HUES64 (cell line): ENCODE results near the gene CMTM4.
"Not testable (repeated sequence)": the region's sequence is repeated elsewhere in the genome, so short reads cannot be mapped to it uniquely, and the experiment has no call there.

ENCODE experiments used
- H3K27ac ChIP-seq: 2 replicates; pipeline ENCODE4 v1.7.0; 2013; ENCODE audit warnings: low read depth, low read length, inconsistent platforms
- H3K27me3 ChIP-seq: 2 replicates; pipeline ENCODE4 v1.6.1; 2013; ENCODE audit warnings: mild to moderate bottlenecking, low read length; ENCODE audit not compliant: insufficient read depth
- H3K36me3 ChIP-seq: 2 replicates; pipeline ENCODE4 v1.6.1; 2013; ENCODE audit warnings: mild to moderate bottlenecking, low read length; ENCODE audit not compliant: insufficient read depth
- H3K4me1 ChIP-seq: 2 replicates; pipeline ENCODE4 v1.6.1; 2013; ENCODE audit warnings: mild to moderate bottlenecking, low read length, moderate library complexity; ENCODE audit not compliant: insufficient read depth
- H3K4me3 ChIP-seq: 2 replicates; pipeline ENCODE4 v1.5.1; 2013; ENCODE audit warnings: mild to moderate bottlenecking, low read length, moderate library complexity
- H3K9ac ChIP-seq: 2 replicates; pipeline ENCODE4 v1.6.1; 2013; ENCODE audit warnings: mild to moderate bottlenecking, low read depth, low read length
- H3K9me3 ChIP-seq: 2 replicates; pipeline ENCODE4 v1.6.1; 2013; ENCODE audit warnings: low read depth, low read length; ENCODE audit not compliant: insufficient read depth
- WGBS: fragments of 150-250, 120-280 bp; methylation state at CpG from one replicate; pipeline ENCODE4 v1.1.7; 2013; ENCODE audit warnings: missing lambda C conversion rate; 5-methylcytosine and 5-hydroxymethylcytosine counted together

Gene CMTM4

GRCh38 chr16:66601471-66601870 is 95.1 kb downstream of the CMTM4 start:
- WGBS, result 91% methylated on average over 5 of the region's 5 CpGs
- H3K27me3 ChIP-seq, result no peaks in the 10 kb centered on the region
- H3K4me3 ChIP-seq, result no peak overlapping the region
- no peak overlapping the region for H3K27ac ChIP-seq
- no peak overlapping the region for H3K9ac ChIP-seq
- H3K9me3 ChIP-seq, result peaks cover 5% of the 10 kb centered on the region; the same call in 1 of the 2 replicates
- H3K4me1 ChIP-seq, result peaks cover 4% of the 10 kb centered on the region; the same call in 1 of the 2 replicates
- no peaks in the 10 kb centered on the region for H3K36me3 ChIP-seq

GRCh38 chr16:66600477-66600876 is 96.1 kb downstream of the CMTM4 start:
- Histone ChIP-seq H3K4me1 (no peaks in the 10 kb centered on the region), H3K9ac (no peak overlapping the region), H3K9me3 (peaks cover 5% of the 10 kb centered on the region; the same call in 1 of the 2 replicates), H3K4me3 (no peak overlapping the region), H3K27ac (no peak overlapping the region), H3K27me3 (no peaks in the 10 kb centered on the region), H3K36me3 (no peaks in the 10 kb centered on the region)
- WGBS, result 98% methylated on average over 1 of the region's 1 CpG

- H3K9ac ChIP-seq, result no peak overlapping the region
- peaks cover 5% of the 10 kb centered on the region; the same call in 1 of the 2 replicates for H3K9me3 ChIP-seq
- WGBS, result 91% methylated on average over 4 of the region's 4 CpGs
- H3K4me3 ChIP-seq, result no peak overlapping the region
- no peaks in the 10 kb centered on the region for H3K4me1 ChIP-seq
- H3K27ac ChIP-seq, result no peak overlapping the region
- no peaks in the 10 kb centered on the region for H3K27me3 ChIP-seq
- H3K36me3 ChIP-seq, result no peaks in the 10 kb centered on the region
Observed at GRCh38 chr16:66599726-66600125, 96.8 kb downstream of the CMTM4 start.

GRCh38 chr16:66598111-66598510 is 98.4 kb downstream of the CMTM4 start:
- WGBS, result 100% methylated on average over 1 of the region's 3 CpGs

GRCh38 chr16:66596986-66597848 is 99.3 kb downstream of the CMTM4 start:
- Histone ChIP-seq H3K4me1 (no peaks in the 10 kb centered on the region), H3K9me3 (peaks cover 5% of the 10 kb centered on the region; the same call in 1 of the 2 replicates), H3K9ac (no peak overlapping the region), H3K27me3 (no peaks in the 10 kb centered on the region), H3K27ac (no peak overlapping the region), H3K36me3 (no peaks in the 10 kb centered on the region), H3K4me3 (no peak overlapping the region)
- 90% methylated on average over 5 of the region's 5 CpGs for WGBS

More at GRCh38 chr16:66598111-66598510, 98.4 kb downstream of the CMTM4 start:
- Histone ChIP-seq H3K4me3 (no peak overlapping the region), H3K9me3 (peaks cover 5% of the 10 kb centered on the region; the same call in 1 of the 2 replicates), H3K27ac (no peak overlapping the region), H3K27me3 (no peaks in the 10 kb centered on the region), H3K9ac (no peak overlapping the region), H3K4me1 (no peaks in the 10 kb centered on the region), H3K36me3 (no peaks in the 10 kb centered on the region)

GRCh38 chr16:66596559-66596958 is 100.0 kb downstream of the CMTM4 start:
- 88% methylated on average over 4 of the region's 4 CpGs for WGBS

GRCh38 chr16:66594739-66595138 is 101.8 kb downstream of the CMTM4 start:
- WGBS, result 89% methylated on average over 7 of the region's 7 CpGs
- no peak overlapping the region for H3K4me3 ChIP-seq

More at GRCh38 chr16:66596559-66596958, 100.0 kb downstream of the CMTM4 start:
- not testable (repeated sequence) for H3K27ac ChIP-seq, H3K4me3 ChIP-seq, H3K36me3 ChIP-seq, H3K9me3 ChIP-seq, H3K27me3 ChIP-seq, H3K9ac ChIP-seq, H3K4me1 ChIP-seq

GRCh38 chr16:66592814-66593213 is 103.7 kb downstream of the CMTM4 start:
- Histone ChIP-seq H3K4me1 (no peaks in the 10 kb centered on the region), H3K27me3 (no peaks in the 10 kb centered on the region), H3K36me3 (no peaks in the 10 kb centered on the region), H3K27ac (no peak overlapping the region), H3K4me3 (no peak overlapping the region), H3K9me3 (no peaks in the 10 kb centered on the region), H3K9ac (no peak overlapping the region)
- WGBS, result 84% methylated on average over 2 of the region's 3 CpGs

More at GRCh38 chr16:66594739-66595138, 101.8 kb downstream of the CMTM4 start:
- Histone ChIP-seq H3K4me1 (no peaks in the 10 kb centered on the region), H3K36me3 (no peaks in the 10 kb centered on the region), H3K27ac (no peak overlapping the region), H3K9ac (no peak overlapping the region), H3K9me3 (no peaks in the 10 kb centered on the region), H3K27me3 (no peaks in the 10 kb centered on the region)

- Histone ChIP-seq H3K27ac (no peak overlapping the region), H3K9me3 (no peaks in the 10 kb centered on the region), H3K4me1 (no peaks in the 10 kb centered on the region), H3K9ac (no peak overlapping the region), H3K36me3 (no peaks in the 10 kb centered on the region), H3K27me3 (no peaks in the 10 kb centered on the region), H3K4me3 (no peak overlapping the region)
- WGBS, result 81% methylated on average over 3 of the region's 3 CpGs
Observed at GRCh38 chr16:66592241-66592640, 104.3 kb downstream of the CMTM4 start.

- WGBS, result 82% methylated on average over 4 of the region's 4 CpGs
- Histone ChIP-seq H3K27me3 (no peaks in the 10 kb centered on the region), H3K27ac (no peak overlapping the region), H3K4me1 (no peaks in the 10 kb centered on the region), H3K4me3 (no peak overlapping the region), H3K9ac (no peak overlapping the region), H3K36me3 (no peaks in the 10 kb centered on the region), H3K9me3 (no peaks in the 10 kb centered on the region)
Observed at GRCh38 chr16:66591018-66591417, 105.5 kb downstream of the CMTM4 start.

- Histone ChIP-seq H3K4me3 (no peak overlapping the region), H3K36me3 (no peaks in the 10 kb centered on the region), H3K4me1 (no peaks in the 10 kb centered on the region), H3K9ac (no peak overlapping the region), H3K27ac (no peak overlapping the region), H3K27me3 (no peaks in the 10 kb centered on the region), H3K9me3 (no peaks in the 10 kb centered on the region)
- 84% methylated on average over 8 of the region's 8 CpGs for WGBS
Observed at GRCh38 chr16:66590322-66590721, 106.2 kb downstream of the CMTM4 start.
